H9 (cell line): ENCODE measurements around the gene ARHGAP10. TPM values are rescaled to one million over a fixed set of nuclear protein-coding genes. Genes with fewer than 3 reads are reported as not detected.

Experiments used
- DNase-seq: peaks from one replicate; pipeline ENCODE4 v3.0.0-alpha.2; 2017
- H2AFZ ChIP-seq: one replicate; pipeline ENCODE4 v1.6.1; 2013; ENCODE audit warnings: mild to moderate bottlenecking, low read length, control low read depth, moderate library complexity
- H2AK5ac ChIP-seq: 2 replicates; pipeline ENCODE4 v1.6.1; 2013; ENCODE audit warnings: low read length, control low read depth, mixed read lengths; ENCODE audit not compliant: insufficient read length
- H2BK120ac ChIP-seq: one replicate; pipeline ENCODE4 v1.6.1; 2013; ENCODE audit warnings: low read depth, mild to moderate bottlenecking, low read length, control low read depth, inconsistent platforms; ENCODE audit not compliant: poor library complexity, severe bottlenecking
- H2BK12ac ChIP-seq: 2 replicates; pipeline ENCODE4 v1.6.1; 2013; ENCODE audit warnings: low read length, control low read depth, mixed read lengths, low read depth; ENCODE audit not compliant: insufficient read length
- H2BK15ac ChIP-seq: 2 replicates; pipeline ENCODE4 v1.6.1; 2013; ENCODE audit warnings: low read depth, low read length, control low read depth
- H2BK20ac ChIP-seq: one replicate; pipeline ENCODE4 v1.6.1; 2013; ENCODE audit warnings: low read depth, mild to moderate bottlenecking, low read length, control low read depth, inconsistent platforms; ENCODE audit not compliant: poor library complexity, severe bottlenecking
- H2BK5ac ChIP-seq: 2 replicates; pipeline ENCODE4 v1.6.1; 2013; ENCODE audit warnings: low read length, control low read depth, mixed read lengths; ENCODE audit not compliant: insufficient read length
- H3K14ac ChIP-seq: 2 replicates; pipeline ENCODE4 v1.6.1; 2013; ENCODE audit warnings: low read length, control low read depth; ENCODE audit not compliant: insufficient read depth
- H3K18ac ChIP-seq: 2 replicates; pipeline ENCODE4 v1.6.1; 2013; ENCODE audit warnings: low read depth, mild to moderate bottlenecking, mixed read lengths, low read length, control low read depth; ENCODE audit not compliant: insufficient read length
- H3K23ac ChIP-seq: 2 replicates; pipeline ENCODE4 v1.6.1; 2013; ENCODE audit warnings: low read length, control low read depth, mixed read lengths, low read depth; ENCODE audit not compliant: insufficient read length
- H3K23me2 ChIP-seq: 2 replicates; pipeline ENCODE4 v1.6.1; 2013; ENCODE audit warnings: low read depth, mild to moderate bottlenecking, mixed read lengths, low read length, control low read depth; ENCODE audit not compliant: insufficient read length, poor library complexity, severe bottlenecking
- H3K27ac ChIP-seq: 2 replicates; pipeline ENCODE4 v1.5.1; 2013; ENCODE audit warnings: low read length, control low read depth, mixed read lengths, low read depth; ENCODE audit not compliant: insufficient read length
- H3K27me3 ChIP-seq: 2 replicates; pipeline ENCODE4 v1.6.1; 2013; ENCODE audit warnings: low read length, control low read depth, inconsistent platforms; ENCODE audit not compliant: insufficient read depth
- H3K4ac ChIP-seq: 2 replicates; pipeline ENCODE4 v1.6.1; 2013; ENCODE audit warnings: low read depth, mild to moderate bottlenecking, control low read depth, inconsistent platforms, low read length, moderate library complexity
- H3K4me1 ChIP-seq: 2 replicates; pipeline ENCODE4 v1.6.1; 2013; ENCODE audit warnings: low read length, control low read depth, inconsistent platforms; ENCODE audit not compliant: insufficient read depth
- H3K4me2 ChIP-seq: 2 replicates; pipeline ENCODE4 v1.6.1; 2013; ENCODE audit warnings: low read length, control low read depth, mixed read lengths; ENCODE audit not compliant: insufficient read length, insufficient read depth
- H3K56ac ChIP-seq: 2 replicates; pipeline ENCODE4 v1.6.1; 2013; ENCODE audit warnings: low read depth, mild to moderate bottlenecking, mixed read lengths, low read length, control low read depth; ENCODE audit not compliant: insufficient read length
- H3K79me1 ChIP-seq: 2 replicates; pipeline ENCODE4 v1.6.1; 2013; ENCODE audit warnings: low read depth, mild to moderate bottlenecking, moderate library complexity, low read length, control low read depth, inconsistent platforms; ENCODE audit not compliant: insufficient read depth, poor library complexity, severe bottlenecking
- H3K79me2 ChIP-seq: 2 replicates; pipeline ENCODE4 v1.6.1; 2013; ENCODE audit warnings: low read length, control low read depth, inconsistent platforms; ENCODE audit not compliant: insufficient read depth
- H3K9ac ChIP-seq: 2 replicates; pipeline ENCODE4 v1.6.1; 2013; ENCODE audit warnings: low read length, control low read depth, mixed read lengths; ENCODE audit not compliant: insufficient read length; ENCODE audit errors: extremely low read depth
- H3K9me3 ChIP-seq: one replicate; pipeline ENCODE4 v1.6.1; 2013; ENCODE audit warnings: low read depth, low read length, inconsistent platforms; ENCODE audit not compliant: control insufficient read depth
- H3T11ph ChIP-seq: one replicate; pipeline ENCODE4 v1.6.1; 2013; ENCODE audit warnings: mild to moderate bottlenecking, low read length, control low read depth, inconsistent platforms
- H4K20me1 ChIP-seq: one replicate; pipeline ENCODE4 v1.6.1; 2013; ENCODE audit not compliant: control insufficient read depth, insufficient read length, insufficient read depth
- H4K5ac ChIP-seq: 2 replicates; pipeline ENCODE4 v1.6.1; 2013; ENCODE audit warnings: low read depth, mild to moderate bottlenecking, mixed read lengths, low read length, control low read depth; ENCODE audit not compliant: insufficient read length
- H4K8ac ChIP-seq: replicated peaks from 2 replicates; pipeline ENCODE4 v1.6.1; 2013; ENCODE audit warnings: low read length, control low read depth, mixed read lengths, low read depth; ENCODE audit not compliant: insufficient read length
- H4K91ac ChIP-seq: 2 replicates; pipeline ENCODE4 v1.6.1; 2013; ENCODE audit warnings: low read depth, mild to moderate bottlenecking, moderate library complexity, mixed read lengths, low read length, control low read depth; ENCODE audit not compliant: insufficient read length
- H3K27ac Mint-ChIP-seq, 3 experiments: 2 replicates in 2 of 3; 3 replicates in 1 of 3; pipeline ENCODE4 v1.8.0; 2020 to 2021; ENCODE audit warnings: mixed read lengths in 3 of 3, mild to moderate bottlenecking in 1 of 3, moderate library complexity in 1 of 3
- H3K27me3 Mint-ChIP-seq: 2 replicates; pipeline ENCODE4 v1.8.0; 2021; ENCODE audit warnings: low read depth, mild to moderate bottlenecking, moderate library complexity, mixed read lengths
- H3K36me3 Mint-ChIP-seq, 3 experiments: 2 replicates in 2 of 3; 3 replicates in 1 of 3; pipeline ENCODE4 v1.8.0; 2020 to 2021; ENCODE audit warnings: low read depth in 3 of 3, mixed read lengths in 3 of 3; ENCODE audit not compliant: insufficient read depth in 1 of 3
- H3K4me1 Mint-ChIP-seq, 2 experiments: 2 replicates each; pipeline ENCODE4 v1.8.0; 2020; ENCODE audit warnings: mixed read lengths in 2 of 2
- H3K4me3 Mint-ChIP-seq, 2 experiments: 2 replicates in 1 of 2; 3 replicates in 1 of 2; pipeline ENCODE4 v1.8.0; 2020 to 2021; ENCODE audit warnings: mild to moderate bottlenecking in 2 of 2, mixed read lengths in 2 of 2, moderate library complexity in 1 of 2
- H3K9me3 Mint-ChIP-seq, 2 experiments: 2 replicates in 1 of 2; 3 replicates in 1 of 2; pipeline ENCODE4 v1.8.0; 2020; ENCODE audit warnings: mild to moderate bottlenecking in 2 of 2, mixed read lengths in 2 of 2, moderate library complexity in 1 of 2
- CTCF ChIP-seq: fragments of 200-600 bp; sonication (generic); conservative IDR thresholded peaks from 3 replicates; pipeline ENCODE4 v1.8.0; 2021; ENCODE audit warnings: antibody characterized with exemption, mild to moderate bottlenecking
- WGBS: extraction: QIAGEN DNeasy Blood & Tissue Kit; methylation state at CpG from one replicate; pipeline ENCODE4 v1.1.7; 2013; ENCODE audit warnings: missing lambda C conversion rate, low lambda C conversion rate, mixed read lengths; ENCODE audit not compliant: insufficient read length; ENCODE audit errors: extremely low coverage; 5-methylcytosine and 5-hydroxymethylcytosine counted together
- total RNA-seq: library from RNA; stranded (reverse); gene quantifications from 2 replicates; pipeline ENCODE4 v1.2.1, GENCODE V29; 2021

ARHGAP10 gene
- total RNA-seq, 1 experiment from 2014 or later = 7.8 TPM

- H3K18ac ChIP-seq = no peak overlapping the region
- Mint-ChIP-seq H3K4me3 (no peak overlapping the region), H3K36me3 (peaks cover 2 to 6% (median 3%) of the 10 kb centered on the region in 3 experiments; a peak in 4 of 7 replicates), H3K4me1 (peaks cover 18 to 28% of the 10 kb centered on the region in 2 experiments), H3K27ac (no peak overlapping the region), H3K27me3 (no peaks in the 10 kb centered on the region), H3K9me3 (peaks cover 11 to 16% of the 10 kb centered on the region in 2 experiments)
- no CpG with 5 or more reads among the region's 3 CpGs for WGBS
- no peak overlapping the region for H3T11ph ChIP-seq
- H2BK15ac ChIP-seq = no peak overlapping the region
- H3K79me2 ChIP-seq = no peaks in the 10 kb centered on the region
- H3K14ac ChIP-seq = no peak overlapping the region
- H3K9me3 ChIP-seq = no peaks in the 10 kb centered on the region
- no peak overlapping the region for H4K8ac ChIP-seq
- no peak overlapping the region for H3K4ac ChIP-seq
- no peaks in the 10 kb centered on the region for H3K23me2 ChIP-seq
- H3K27ac ChIP-seq = no peak overlapping the region
- H3K4me2 ChIP-seq = no peak overlapping the region
- H4K5ac ChIP-seq = no peak overlapping the region
- H2BK120ac ChIP-seq = no peak overlapping the region
- H3K27me3 ChIP-seq = no peaks in the 10 kb centered on the region
- H3K9ac ChIP-seq = no peak overlapping the region
- H2BK5ac ChIP-seq = no peak overlapping the region
- no peak overlapping the region for H3K23ac ChIP-seq
- H3K4me1 ChIP-seq = no peaks in the 10 kb centered on the region
- H2BK20ac ChIP-seq = no peak overlapping the region
- no peaks in the 10 kb centered on the region for H3K79me1 ChIP-seq
- H2AFZ ChIP-seq = no peak overlapping the region
- no peak for TF ChIP-seq CTCF
- no peak overlapping the region for H2BK12ac ChIP-seq
- no peak overlapping the region for H2AK5ac ChIP-seq
- no peak overlapping the region for H3K56ac ChIP-seq
- no peak overlapping the region for H4K91ac ChIP-seq
- H4K20me1 ChIP-seq = no peaks in the 10 kb centered on the region
- no peak for DNase-seq
Measured at GRCh38 chr4:148109216-148109615, 377.3 kb downstream of the ARHGAP10 start.
